ENCODE data around the gene GTPBP2. TPM values are rescaled to one million over a fixed set of nuclear protein-coding genes. Genes with fewer than 3 reads are reported as not detected.
"Not testable (repeated sequence)": the region's sequence is repeated elsewhere in the genome, so short reads cannot be mapped to it uniquely, and the experiment has no call there.

GTPBP2 gene
- total RNA-seq, 2 experiments from 2014 or later: 107 to 115 TPM

GRCh38 chr6:43669050-43669921, 40.2 kb upstream of the GTPBP2 start:
- Mint-ChIP-seq H3K9me3 (no peaks in the 10 kb centered on the region), H3K4me1 (peaks cover 39% of the 10 kb centered on the region), H3K36me3 (peaks cover 15% of the 10 kb centered on the region), H3K27ac (peak overlapping the region; percentile 84), H3K27me3 (no peaks in the 10 kb centered on the region), H3K4me3 (no peak overlapping the region)
- POLR2A ChIA-PET: interaction anchor here (0.7 to 2.8 kb wide), 6 partner anchors 9 to 404 kb away, joined by 3 to 7 read pairs (median 4); partner anchors contain the start of genes GTPBP2, MAD2L1BP and VEGFA
- DNase-seq (no peak), ATAC-seq (ENCODE audit: low read depth) (peak; percentile 6)

GRCh38 chr6:43668151-43669028, 39.3 kb upstream of the GTPBP2 start:
- Mint-ChIP-seq H3K9me3 (no peaks in the 10 kb centered on the region), H3K4me3 (peak overlapping the region; percentile 76), H3K27me3 (no peaks in the 10 kb centered on the region), H3K4me1 (peaks cover 39% of the 10 kb centered on the region), H3K27ac (peak overlapping the region; percentile 82), H3K36me3 (peaks cover 11% of the 10 kb centered on the region)
- DNase-seq: peak; percentile 67
- ATAC-seq (ENCODE audit: low read depth): peak; percentile 62
- POLR2A ChIA-PET: interaction anchor here (1.1 to 4.2 kb wide), 7 partner anchors 23 to 106 kb away, joined by 3 to 24 read pairs (median 5); partner anchors contain the start of genes GTPBP2, MAD2L1BP, RSPH9 and VEGFA

- H3K9me3 Mint-ChIP-seq: no peaks in the 10 kb centered on the region
- peak; percentile 88 for DNase-seq
- POLR2A ChIA-PET: interaction anchor here (0.7 to 4.2 kb wide), 9 partner anchors 21 to 1035 kb away, joined by 3 to 24 read pairs (median 4); partner anchors contain the start of genes GTPBP2, MAD2L1BP, MRPS18A and RSPH9
- H3K36me3 Mint-ChIP-seq: peaks cover 6% of the 10 kb centered on the region
- peak; percentile 57 for ATAC-seq (ENCODE audit: low read depth)
- peak overlapping the region; percentile 76 for H3K4me3 Mint-ChIP-seq
- H3K27me3 Mint-ChIP-seq: no peaks in the 10 kb centered on the region
- H3K27ac Mint-ChIP-seq: peak overlapping the region; percentile 82
- H3K4me1 Mint-ChIP-seq: peaks cover 41% of the 10 kb centered on the region
Measured at GRCh38 chr6:43667245-43668150, 38.4 kb upstream of the GTPBP2 start.

GRCh38 chr6:43666196-43666920, 37.3 kb upstream of the GTPBP2 start:
- no peak for ATAC-seq (ENCODE audit: low read depth)
- Mint-ChIP-seq H3K4me1 (peaks cover 49% of the 10 kb centered on the region), H3K27me3 (no peaks in the 10 kb centered on the region), H3K36me3 (peaks cover 3% of the 10 kb centered on the region), H3K27ac (no peak overlapping the region), H3K9me3 (no peaks in the 10 kb centered on the region), H3K4me3 (no peak overlapping the region)
- POLR2A ChIA-PET: interaction anchor here (1.4 to 4.2 kb wide), 3 partner anchors 30 to 104 kb away, joined by 4 to 24 read pairs (median 7); partner anchors contain the start of genes GTPBP2, MAD2L1BP and VEGFA
- DNase-seq: no peak

- Mint-ChIP-seq H3K27ac (no peak overlapping the region), H3K36me3 (peaks cover 4% of the 10 kb centered on the region), H3K4me1 (peaks cover 41% of the 10 kb centered on the region), H3K27me3 (no peaks in the 10 kb centered on the region), H3K4me3 (no peak overlapping the region), H3K9me3 (peaks cover 3% of the 10 kb centered on the region)
- DNase-seq (no peak), ATAC-seq (ENCODE audit: low read depth) (no peak)
- POLR2A ChIA-PET: interaction anchor here (1.6 to 4.2 kb wide), 3 partner anchors 29 to 105 kb away, joined by 3 to 24 read pairs (median 7); partner anchors contain the start of genes GTPBP2, MAD2L1BP and VEGFA
Measured at GRCh38 chr6:43665376-43665775, 36.3 kb upstream of the GTPBP2 start.

- H3K36me3 Mint-ChIP-seq; ATAC-seq (ENCODE audit: low read depth); H3K27me3 Mint-ChIP-seq; H3K4me3 Mint-ChIP-seq; DNase-seq; H3K27ac Mint-ChIP-seq; H3K9me3 Mint-ChIP-seq: not testable (repeated sequence)
- POLR2A ChIA-PET: interaction anchor here (0.7 to 2.5 kb wide), 6 partner anchors 15 to 438 kb away, joined by 3 to 32 read pairs (median 4); partner anchors contain the start of genes GTPBP2 and MAD2L1BP
- H3K4me1 Mint-ChIP-seq: peaks cover 23% of the 10 kb centered on the region
Measured at GRCh38 chr6:43662948-43663347, 33.9 kb upstream of the GTPBP2 start.

GRCh38 chr6:43658161-43658560, 29.1 kb upstream of the GTPBP2 start:
- Mint-ChIP-seq H3K4me1 (peaks cover 12% of the 10 kb centered on the region), H3K9me3 (peaks cover 3% of the 10 kb centered on the region), H3K27ac (no peak overlapping the region), H3K36me3 (peaks cover 5% of the 10 kb centered on the region), H3K4me3 (no peak overlapping the region), H3K27me3 (peaks cover 9% of the 10 kb centered on the region)
- DNase-seq: no peak
- POLR2A ChIA-PET: no interaction called here
- ATAC-seq (ENCODE audit: low read depth): no peak

GRCh38 chr6:43657221-43657802, 28.2 kb upstream of the GTPBP2 start:
- ATAC-seq (ENCODE audit: low read depth) (no peak), DNase-seq (no peak)
- POLR2A ChIA-PET: no interaction called here
- no peak overlapping the region for H3K27ac Mint-ChIP-seq
- H3K4me3 Mint-ChIP-seq: no peak overlapping the region
- peaks cover 9% of the 10 kb centered on the region for H3K4me1 Mint-ChIP-seq
- peaks cover 3% of the 10 kb centered on the region for H3K9me3 Mint-ChIP-seq
- H3K27me3 Mint-ChIP-seq: peaks cover 9% of the 10 kb centered on the region
- H3K36me3 Mint-ChIP-seq: peaks cover 5% of the 10 kb centered on the region

- not testable (repeated sequence) for ATAC-seq (ENCODE audit: low read depth); H3K27ac Mint-ChIP-seq; H3K36me3 Mint-ChIP-seq; H3K4me3 Mint-ChIP-seq; H3K9me3 Mint-ChIP-seq; H3K4me1 Mint-ChIP-seq; DNase-seq
- peaks cover 11% of the 10 kb centered on the region for H3K27me3 Mint-ChIP-seq
- POLR2A ChIA-PET: interaction anchor here (1.1 kb wide), 1 partner anchor 25 kb away, joined by 4 read pairs; no protein-coding TSS in a partner anchor
Measured at GRCh38 chr6:43652822-43653221, 23.8 kb upstream of the GTPBP2 start.

GRCh38 chr6:43648248-43648647, 19.2 kb upstream of the GTPBP2 start:
- Mint-ChIP-seq H3K4me3 (no peak overlapping the region), H3K36me3 (peaks cover 12% of the 10 kb centered on the region), H3K27me3 (peaks cover 4% of the 10 kb centered on the region), H3K9me3 (no peaks in the 10 kb centered on the region), H3K27ac (no peak overlapping the region), H3K4me1 (peaks cover 11% of the 10 kb centered on the region)
- POLR2A ChIA-PET: interaction anchor here (1.3 to 1.6 kb wide), 2 partner anchors 14 to 19 kb away, joined by 4 to 6 read pairs; partner anchors contain the start of gene GTPBP2
- DNase-seq (no peak), ATAC-seq (ENCODE audit: low read depth) (no peak)

GRCh38 chr6:43647613-43648012, 18.5 kb upstream of the GTPBP2 start:
- Mint-ChIP-seq H3K36me3 (peaks cover 12% of the 10 kb centered on the region), H3K27me3 (peaks cover 4% of the 10 kb centered on the region), H3K9me3 (no peaks in the 10 kb centered on the region), H3K27ac (no peak overlapping the region), H3K4me3 (no peak overlapping the region), H3K4me1 (peaks cover 11% of the 10 kb centered on the region)
- DNase-seq (no peak), ATAC-seq (ENCODE audit: low read depth) (no peak)
- POLR2A ChIA-PET: interaction anchor here (1.6 kb wide), 1 partner anchor 15 kb away, joined by 6 read pairs; no protein-coding TSS in a partner anchor
